HG03095 (cell line): ENCODE measurements around the gene BTBD18.
"Not testable (repeated sequence)": the region's sequence is repeated elsewhere in the genome, so short reads cannot be mapped to it uniquely, and the experiment has no call there.

Source experiments
- ATAC-seq: cut with Tn5 transposase; IDR thresholded peaks from one replicate; pipeline ENCODE4 v1.9.1; 2021; ENCODE audit warnings: moderate library complexity; ENCODE audit not compliant: unreplicated experiment

Gene BTBD18

DNA sequence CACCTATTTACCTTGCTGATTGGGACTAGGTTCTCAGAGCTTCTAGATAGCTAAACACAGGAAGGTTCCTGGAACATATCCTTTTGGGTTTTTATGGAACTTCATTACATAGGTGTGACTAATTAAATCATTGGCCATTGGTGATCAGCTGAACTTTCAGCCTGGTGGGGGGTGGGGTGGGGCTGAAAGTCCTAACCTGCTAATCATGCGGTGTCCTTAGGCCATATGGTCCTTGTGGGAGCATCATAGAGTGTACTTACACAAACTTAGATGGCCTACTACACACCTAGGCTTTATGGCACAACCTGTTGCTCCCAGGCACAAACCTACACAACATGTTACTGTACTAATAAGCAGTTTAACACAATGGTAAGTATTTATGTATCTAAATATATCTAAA is 19.0 kb downstream of the BTBD18 start:
- ATAC-seq: no peak

DNA sequence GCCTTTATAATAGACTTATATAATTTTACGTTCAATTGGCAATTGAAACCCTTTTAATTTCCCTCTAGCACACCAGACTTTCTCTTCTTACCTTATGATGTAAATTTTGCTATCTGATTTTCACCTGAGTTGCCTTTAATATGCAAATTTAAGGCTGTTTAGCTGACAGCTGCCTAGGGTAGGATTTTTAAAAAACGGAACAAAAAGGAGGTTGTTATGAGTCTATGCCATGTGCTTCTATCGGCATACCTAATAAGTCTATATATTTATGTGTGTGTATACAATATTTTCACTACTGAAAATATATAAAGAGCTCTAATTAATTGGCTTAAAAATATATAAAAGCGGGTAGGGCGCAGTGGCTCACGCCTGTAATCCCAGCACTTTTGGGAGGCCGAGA is 22.1 kb downstream of the BTBD18 start:
- ATAC-seq: no peak

DNA sequence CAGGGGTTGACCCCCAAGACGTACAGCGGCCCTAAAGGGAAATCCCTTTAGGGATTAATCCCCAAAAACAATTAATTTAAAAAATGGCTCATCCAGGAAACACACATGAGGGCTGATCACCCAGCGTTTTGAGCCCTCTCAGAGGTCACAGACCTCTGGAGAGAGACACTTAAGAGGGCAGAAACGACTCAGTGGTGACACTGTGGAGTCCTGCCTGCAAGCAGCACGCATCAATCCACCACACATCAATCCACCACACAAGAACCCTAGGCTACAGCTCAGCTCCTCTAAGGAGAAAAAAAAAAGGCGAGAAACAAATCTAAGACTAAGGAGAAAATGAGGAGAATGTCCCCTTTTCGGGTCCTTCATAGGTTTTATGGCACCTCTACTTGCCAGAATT is 22.8 kb downstream of the BTBD18 start:
- ATAC-seq: no peak

DNA sequence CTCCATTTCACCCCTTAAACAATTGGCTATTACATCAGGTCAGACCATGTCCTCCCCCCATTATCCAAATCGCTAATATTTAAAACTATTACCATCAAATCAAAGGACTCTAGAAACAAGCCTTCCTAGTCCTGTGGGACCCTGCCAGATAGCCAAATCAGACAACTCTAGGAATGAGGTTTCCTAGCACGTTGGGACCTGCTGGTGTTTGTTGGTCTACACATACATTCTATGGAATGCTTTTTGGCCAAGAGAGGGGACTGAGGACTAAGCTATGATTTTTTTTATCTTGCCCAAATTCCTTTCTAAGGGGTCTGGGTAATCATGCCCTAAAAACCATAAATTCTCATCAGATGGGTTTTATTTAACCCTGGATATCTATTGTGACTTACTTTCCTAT is 24.4 kb downstream of the BTBD18 start:
- ATAC-seq: no peak

DNA sequence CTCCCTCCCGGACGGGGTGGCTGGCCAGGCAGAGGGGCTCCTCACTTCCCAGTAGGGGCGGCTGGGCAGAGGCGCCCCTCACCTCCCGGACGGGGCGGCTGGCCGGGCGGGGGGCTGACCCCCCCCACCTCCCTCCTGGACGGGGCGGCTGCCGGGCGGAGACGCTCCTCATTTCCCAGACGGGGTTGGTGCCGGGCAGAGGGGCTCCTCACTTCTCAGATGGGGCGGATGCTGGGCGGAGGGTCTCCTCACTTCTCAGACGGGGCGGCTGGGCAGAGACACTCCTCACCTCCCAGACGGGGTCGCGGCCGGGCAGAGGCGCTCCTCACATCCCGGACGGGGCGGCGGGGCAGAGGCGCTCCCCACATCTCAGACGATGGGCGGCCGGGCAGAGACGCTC is 34.9 kb downstream of the BTBD18 start:
- not testable (repeated sequence) for ATAC-seq

DNA sequence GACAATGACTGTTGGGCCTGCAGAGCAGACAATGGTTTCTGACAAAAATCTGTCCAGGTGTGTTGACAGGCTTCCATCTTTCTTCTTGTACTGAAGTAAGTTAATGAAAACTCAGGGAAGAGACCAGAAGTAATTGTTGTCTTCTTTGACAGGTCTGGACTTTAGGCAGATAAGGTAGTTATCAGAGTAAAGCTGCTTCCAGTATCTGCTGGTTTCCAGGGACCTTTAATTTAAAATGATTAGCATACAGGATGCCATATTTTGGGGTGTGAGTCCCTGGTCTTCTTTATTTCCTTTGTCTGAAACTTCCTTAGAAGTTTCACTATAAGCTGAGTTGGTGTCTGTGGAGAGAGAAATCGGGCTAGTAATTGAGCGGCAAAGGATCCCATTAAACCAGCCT is 37.8 kb downstream of the BTBD18 start:
- no peak for ATAC-seq

DNA sequence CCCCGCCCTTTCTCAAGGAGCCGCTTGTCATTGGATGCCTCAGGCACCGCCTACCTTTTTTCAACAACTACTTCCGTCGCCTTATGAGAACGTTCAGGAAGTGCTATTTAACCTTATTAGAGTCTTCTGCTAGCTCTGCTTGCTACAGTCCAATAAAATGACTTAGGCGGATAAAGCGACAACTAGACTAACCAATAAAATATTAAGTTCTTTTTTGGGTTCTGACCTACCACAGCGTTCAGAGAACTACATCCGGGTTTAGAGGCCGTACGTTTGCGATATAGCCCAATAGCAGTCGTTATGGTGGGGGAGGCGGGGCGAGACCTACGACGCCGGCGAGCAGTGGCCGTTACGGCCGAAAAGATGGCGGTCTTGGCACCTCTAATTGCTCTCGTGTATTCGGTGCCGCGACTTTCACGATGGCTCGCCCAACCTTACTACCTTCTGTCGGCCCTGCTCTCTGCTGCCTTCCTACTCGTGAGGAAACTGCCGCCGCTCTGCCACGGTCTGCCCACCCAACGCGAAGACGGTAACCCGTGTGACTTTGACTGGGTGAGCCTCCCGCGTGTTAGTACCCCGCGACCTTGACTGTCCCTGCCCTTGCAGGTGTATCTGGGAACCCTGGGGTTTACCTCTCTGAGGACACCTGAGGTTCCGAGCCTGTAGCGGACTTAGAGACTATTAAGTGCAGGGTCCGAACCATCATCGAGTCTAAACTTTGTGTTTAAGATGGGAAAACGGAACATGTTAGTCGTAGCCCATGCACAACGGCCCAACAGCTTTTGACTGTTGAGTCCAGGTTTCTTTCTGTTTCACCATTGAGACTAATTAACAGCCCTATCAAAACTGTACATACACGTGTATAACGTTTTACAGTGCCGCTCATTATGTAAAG is 39.1 kb downstream of the BTBD18 start, which contains the start of gene TMX2:
Gene TMX2 (plus strand): TSS at position 338 of the 895 bp plus-strand sequence. CDS start 26 bp downstream, at position 364.
- ATAC-seq: peak; percentile 89

DNA sequence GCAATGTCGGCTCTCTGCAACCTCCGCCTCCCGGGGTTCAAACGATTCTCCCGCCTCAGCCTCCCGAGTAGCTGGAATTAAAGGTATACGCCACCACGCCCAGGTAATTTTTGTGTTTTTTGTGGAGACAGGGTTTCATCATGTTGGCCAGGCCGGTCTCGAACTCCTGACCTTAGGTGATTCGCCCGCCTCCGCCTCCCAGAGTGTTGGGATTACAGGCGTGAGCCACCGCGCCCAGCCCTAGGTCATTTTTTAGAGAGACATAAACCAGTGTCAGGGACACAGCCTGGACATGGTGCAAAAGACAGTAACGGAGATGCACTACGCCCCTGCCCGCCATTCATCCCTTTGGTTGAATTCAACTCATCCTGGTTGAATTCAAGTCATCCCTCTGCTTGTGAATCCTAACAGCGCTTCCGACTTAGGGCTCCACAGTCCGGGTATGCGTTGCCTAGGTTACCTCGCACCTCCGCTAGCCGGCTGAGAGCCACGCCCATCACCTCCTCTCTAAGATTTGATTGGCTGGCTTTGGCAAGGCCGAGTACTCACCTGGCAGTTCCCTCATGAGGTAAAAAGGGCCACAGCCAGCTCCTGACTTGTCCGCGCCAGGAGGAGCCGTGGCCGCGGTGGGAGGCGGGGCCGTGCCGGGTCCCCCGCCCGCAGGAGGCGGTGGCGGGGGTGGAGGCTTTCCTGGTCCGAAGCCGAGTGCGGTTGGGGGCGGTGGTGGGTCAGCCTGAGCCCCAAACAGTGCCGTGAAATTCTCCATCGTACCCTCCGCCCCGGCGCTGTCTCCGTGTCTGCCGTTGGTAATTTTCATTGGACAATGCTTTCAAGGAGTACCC is 40.0 kb downstream of the BTBD18 start, which contains the start of gene MED19:
Gene MED19 (minus strand): TSS at position 802 of the 842 bp plus-strand sequence. CDS start 36 bp downstream, at position 766.
- peak; percentile 36 for ATAC-seq

DNA sequence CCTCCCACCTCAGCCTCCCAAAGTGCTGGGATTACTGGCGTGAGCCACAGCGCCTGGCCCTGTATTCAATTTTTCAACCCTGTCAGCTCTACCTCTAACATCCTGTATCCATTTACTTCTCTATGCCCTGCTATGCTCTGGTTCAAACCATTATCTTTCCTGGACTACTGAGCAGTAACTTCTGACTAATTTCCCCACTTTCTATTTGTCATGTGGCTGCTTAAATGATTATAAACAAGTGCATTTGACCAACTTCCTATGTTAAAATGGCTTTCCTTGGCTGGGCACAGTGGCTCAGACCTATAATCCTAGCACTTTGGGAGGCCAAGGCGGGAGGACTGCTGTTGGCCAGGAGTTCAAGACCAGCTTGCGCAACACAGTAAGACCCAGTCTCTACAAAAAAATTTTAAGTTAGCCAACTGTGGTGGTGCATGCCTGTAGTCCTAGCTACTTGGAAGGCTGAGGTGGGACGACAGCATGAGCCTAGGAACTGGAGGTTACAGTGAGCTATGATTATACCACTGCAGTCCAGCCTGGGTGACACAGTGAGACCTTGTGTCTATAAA is 41.7 kb downstream of the BTBD18 start:
- no peak for ATAC-seq

DNA sequence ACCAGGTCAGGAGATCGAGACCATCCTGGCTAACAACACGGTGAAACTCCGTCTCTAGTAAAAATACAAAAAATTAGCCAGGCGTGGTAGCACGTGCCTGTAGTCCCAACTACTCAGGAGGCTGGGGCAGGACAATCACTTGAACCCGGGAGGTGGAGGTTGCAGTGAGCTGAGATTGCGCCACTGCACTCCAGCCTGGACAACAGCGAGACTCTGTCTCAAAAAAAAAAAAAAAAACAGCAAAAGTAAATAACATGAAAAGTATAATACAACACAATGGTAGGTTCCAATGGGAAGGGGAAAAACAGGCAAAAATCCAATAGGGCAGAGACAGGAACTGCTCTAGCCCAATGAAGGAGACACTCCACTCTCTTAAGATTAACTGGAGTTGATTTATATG is 46.2 kb downstream of the BTBD18 start:
- not testable (repeated sequence) for ATAC-seq

DNA sequence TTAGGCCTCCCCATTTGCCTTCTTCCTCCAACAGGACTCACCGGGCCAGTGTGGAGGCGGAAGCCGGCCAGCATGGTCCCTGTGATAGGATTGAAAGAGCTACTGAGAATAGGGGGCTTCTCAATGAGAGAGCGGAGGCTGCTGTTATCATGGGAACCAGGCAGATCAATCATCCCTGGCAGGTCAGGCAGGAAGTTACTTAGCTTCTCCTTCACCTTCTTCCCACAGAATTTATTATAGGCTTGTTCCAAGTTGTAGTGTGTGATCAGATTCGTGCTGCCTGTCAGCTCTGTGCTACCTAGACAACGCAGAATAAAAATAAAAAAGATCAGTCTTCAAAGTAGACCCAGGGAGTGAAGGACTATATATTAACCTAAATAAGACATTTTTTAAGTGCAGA is 46.7 kb downstream of the BTBD18 start:
- ATAC-seq: no peak

DNA sequence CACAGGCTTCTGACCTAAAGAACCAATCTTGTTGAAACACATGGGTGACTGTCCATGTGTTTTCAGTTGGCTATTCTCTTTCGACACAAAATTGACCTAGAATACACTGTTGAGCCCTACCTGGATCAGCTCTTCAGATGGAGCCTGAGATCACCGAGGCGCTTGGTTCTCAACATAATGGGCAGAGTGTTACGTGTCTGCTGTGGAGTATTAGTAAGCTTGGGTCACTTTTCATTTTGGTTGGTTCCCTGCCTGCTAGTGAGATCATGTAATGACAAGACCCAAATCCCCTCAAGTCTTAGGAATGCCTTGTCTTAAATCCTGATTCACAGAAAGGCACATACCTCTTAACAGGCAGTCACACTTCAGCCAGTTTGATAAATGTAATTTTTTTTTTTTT is 48.3 kb downstream of the BTBD18 start:
- no peak for ATAC-seq

DNA sequence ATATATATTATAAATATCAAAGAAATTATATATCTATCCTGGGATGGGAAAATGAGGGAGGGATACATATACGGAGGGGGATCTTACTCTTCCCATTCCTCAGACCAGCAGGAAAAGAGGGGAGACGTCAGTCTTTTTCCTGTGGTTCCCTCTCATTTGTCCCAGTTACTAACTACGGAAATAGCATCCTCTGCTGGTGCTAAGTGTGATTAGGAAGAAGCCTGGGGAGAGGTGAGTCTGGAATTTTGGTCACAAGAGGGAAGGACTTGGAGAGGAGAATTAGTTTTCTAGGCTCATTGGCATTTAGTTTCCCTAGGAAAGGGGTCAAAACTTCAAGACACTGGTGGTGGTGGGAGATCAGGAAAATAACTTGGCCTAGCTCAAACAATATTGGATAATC is 51.2 kb downstream of the BTBD18 start:
- ATAC-seq: no peak

DNA sequence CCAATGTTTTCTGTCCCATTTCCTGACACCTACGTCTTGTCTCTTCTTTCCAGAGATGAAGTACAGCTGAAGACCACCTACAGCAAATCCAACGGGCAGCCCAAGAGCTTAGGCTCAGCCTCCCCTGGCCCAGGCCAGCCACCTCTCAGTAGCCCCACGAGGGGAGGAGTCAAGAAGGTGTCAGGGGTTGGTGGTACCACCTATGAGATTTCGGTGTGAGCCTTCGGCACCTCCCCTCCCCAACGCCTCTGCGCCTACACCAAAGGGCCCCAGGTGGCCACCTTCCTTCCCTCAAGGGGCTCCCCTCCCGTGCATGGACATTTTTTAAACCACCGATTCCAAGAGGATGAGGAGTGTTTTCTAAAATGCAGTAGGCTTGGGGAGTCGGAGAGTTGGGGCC is 51.8 kb downstream of the BTBD18 start:
- no peak for ATAC-seq

DNA sequence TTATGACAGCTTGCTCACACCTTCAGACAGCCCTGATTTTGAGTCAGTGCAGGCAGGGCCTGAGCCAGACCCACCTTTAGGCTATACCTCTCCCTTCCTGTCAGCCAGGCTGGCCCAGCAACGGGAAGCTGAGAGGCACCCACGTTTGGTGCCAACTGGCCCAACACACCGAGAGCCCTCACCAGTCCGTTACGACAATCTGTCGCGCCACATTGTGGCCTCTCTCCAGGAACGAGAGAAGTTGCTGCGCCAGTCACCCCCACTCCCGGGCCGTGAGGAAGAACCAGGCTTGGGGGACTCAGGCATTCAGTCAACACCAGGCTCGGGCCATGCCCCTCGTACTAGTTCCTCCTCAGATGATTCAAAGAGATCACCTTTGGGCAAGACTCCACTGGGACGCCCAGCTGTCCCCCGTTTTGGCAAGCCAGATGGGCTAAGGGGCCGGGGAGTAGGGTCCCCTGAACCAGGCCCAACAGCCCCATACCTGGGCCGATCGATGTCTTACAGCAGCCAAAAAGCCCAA is 52.7 kb downstream of the BTBD18 start:
- ATAC-seq: no peak
